SK-N-SH (cell line): ENCODE data around the gene ARID1B. TPM values are rescaled to one million over a fixed set of nuclear protein-coding genes. Genes with fewer than 3 reads are reported as not detected.

Source experiments
- CTCF ChIA-PET: fragments of 300-600, 350-600 bp; formaldehyde crosslinking; extraction: SDS; loops from one replicate; lab custom pipeline; 2021; lab: Yijun Ruan, JAX
- POLR2A ChIA-PET: fragments of 350-600 bp; sonication (Branson Sonifier 250); formaldehyde crosslinking; extraction: SDS; loops from one replicate; lab custom pipeline; 2020; ENCODE audit warnings: antibody characterized with exemption, inconsistent platforms; lab: Yijun Ruan, JAX
- DNase-seq: peaks from one replicate; pipeline ENCODE4 v3.0.0; 2012
- H2AFZ ChIP-seq: fragments of 200-600 bp; sonication (generic); 2 replicates; pipeline ENCODE4 v1.8.1; 2016; ENCODE audit warnings: antibody characterized with exemption, mild to moderate bottlenecking, low read depth
- H3F3A ChIP-seq: fragments of 200-600 bp; sonication (generic); replicated peaks from 2 replicates; pipeline ENCODE3; 2016; ENCODE audit warnings: antibody characterized with exemption, mild to moderate bottlenecking; ENCODE audit not compliant: insufficient read depth
- H3K27ac ChIP-seq, 2 experiments: fragments of 200-500 bp in 1 of 2; fragments of 200-600 bp in 1 of 2; sonication (Bioruptor generic) in 1 of 2; sonication (generic), shearing (Covaris generic) in 1 of 2; 2 replicates each; pipeline versions ENCODE4 v1.5.1 to v1.6.1; 2014 to 2016; ENCODE audit warnings: low read depth in 2 of 2, inconsistent platforms in 1 of 2, low read length in 1 of 2, mild to moderate bottlenecking in 1 of 2, mixed read lengths in 1 of 2
- H3K27me3 ChIP-seq: fragments of 200-600 bp; sonication (generic), shearing (Covaris generic); 2 replicates; pipeline ENCODE4 v1.6.1; 2016; ENCODE audit warnings: mixed run types; ENCODE audit not compliant: insufficient read depth
- H3K36me3 ChIP-seq, 2 experiments: fragments of 200-500 bp in 1 of 2; fragments of 200-600 bp in 1 of 2; sonication (Bioruptor generic) in 1 of 2; sonication (generic) in 1 of 2; replicated peaks in 1 of 2; 2 replicates each; pipeline versions ENCODE3 to v1.5.1; 2014 to 2016; ENCODE audit warnings: low read length in 1 of 2, mild to moderate bottlenecking in 1 of 2; ENCODE audit not compliant: insufficient read depth in 2 of 2, control insufficient read depth in 1 of 2
- H3K4me1 ChIP-seq, 2 experiments: fragments of 200-500 bp in 1 of 2; fragments of 200-600 bp in 1 of 2; sonication (Bioruptor generic) in 1 of 2; sonication (generic), shearing (Covaris generic) in 1 of 2; 2 replicates each; pipeline versions ENCODE4 v1.5.1 to v1.6.1; 2014 to 2016; ENCODE audit warnings: low read depth in 1 of 2, low read length in 1 of 2, mixed run types in 1 of 2; ENCODE audit not compliant: insufficient read depth in 2 of 2, control insufficient read depth in 1 of 2
- H3K4me2 ChIP-seq: fragments of 200-600 bp; sonication (generic), shearing (Covaris generic); 2 replicates; pipeline ENCODE4 v1.6.1; 2017; ENCODE audit warnings: mixed run types
- H3K4me3 ChIP-seq, 2 experiments: fragments of 200-500 bp in 1 of 2; fragments of 200-600 bp in 1 of 2; sonication (Bioruptor generic) in 1 of 2; sonication (generic), shearing (Covaris generic) in 1 of 2; 2 replicates each; pipeline versions ENCODE4 v1.5.1 to v1.8.1; 2014 to 2016; ENCODE audit warnings: low read depth in 2 of 2, inconsistent platforms in 1 of 2, low read length in 1 of 2, mild to moderate bottlenecking in 1 of 2, mixed read lengths in 1 of 2, moderate library complexity in 1 of 2
- H3K79me2 ChIP-seq: fragments of 200-600 bp; sonication (generic); 2 replicates; pipeline ENCODE4 v1.8.1; 2017; ENCODE audit warnings: mild to moderate bottlenecking; ENCODE audit not compliant: insufficient read depth
- H3K9ac ChIP-seq: fragments of 200-600 bp; sonication (generic); 2 replicates; pipeline ENCODE4 v1.6.1; 2017; ENCODE audit warnings: mixed run types
- H3K9me2 ChIP-seq: fragments of 200-600 bp; sonication (generic); 2 replicates; pipeline ENCODE4 v1.6.1; 2017; ENCODE audit warnings: mixed run types
- H3K9me3 ChIP-seq: fragments of 200-600 bp; sonication (generic); 2 replicates; pipeline ENCODE4 v1.6.1; 2017; ENCODE audit warnings: mixed run types, mild to moderate bottlenecking, moderate library complexity
- H4K20me1 ChIP-seq: fragments of 200-600 bp; sonication (generic); 2 replicates; pipeline ENCODE4 v1.6.1; 2017; ENCODE audit warnings: mild to moderate bottlenecking, mixed run types; ENCODE audit not compliant: insufficient read depth
- CHD2 ChIP-seq: fragments of 150-350 bp; IDR thresholded peaks from 2 replicates; pipeline ENCODE4 v1.6.1; 2018; ENCODE audit warnings: low read length; ENCODE audit not compliant: partially characterized antibody
- EP300 ChIP-seq, 2 experiments: IDR thresholded peaks; 2 replicates each; pipeline versions ENCODE4 v1.4.0 to v1.6.1; 2012; ENCODE audit warnings: borderline replicate concordance in 1 of 2, low read depth in 1 of 2, low read length in 1 of 2
- EZH2phosphoT487 ChIP-seq: fragments of 200-600 bp; sonication (generic); IDR thresholded peaks from 2 replicates; pipeline ENCODE4 v1.6.1; 2017; ENCODE audit warnings: low read depth, mixed run types, mild to moderate bottlenecking, antibody characterized with exemption, moderate library complexity, borderline replicate concordance
- FOXM1 ChIP-seq: IDR thresholded peaks from 2 replicates; pipeline ENCODE4 v1.4.0; 2012; ENCODE audit warnings: low read depth, mild to moderate bottlenecking
- GABPA ChIP-seq: IDR thresholded peaks from 2 replicates; pipeline ENCODE4 v1.4.0; 2012; ENCODE audit warnings: low read depth, mild to moderate bottlenecking
- GATA2 ChIP-seq: sonication (generic); formaldehyde crosslinking; IDR thresholded peaks from 2 replicates; pipeline ENCODE4 v1.5.0; 2020; ENCODE audit warnings: mild to moderate bottlenecking, missing genetic modification reagents
- JUND ChIP-seq: IDR thresholded peaks from 2 replicates; pipeline ENCODE4 v1.4.0; 2012
- MXI1 ChIP-seq: IDR thresholded peaks from 2 replicates; pipeline ENCODE4 v1.6.1; 2012; ENCODE audit warnings: mild to moderate bottlenecking, low read depth, low read length, improper control_type of control experiment
- POLR2AphosphoS5 ChIP-seq: IDR thresholded peaks from 2 replicates; pipeline ENCODE4 v1.6.1; 2012; ENCODE audit warnings: low read depth, low read length
- RAD21 ChIP-seq: IDR thresholded peaks from 2 replicates; pipeline ENCODE4 v1.6.1; 2012; ENCODE audit warnings: mild to moderate bottlenecking, low read length
- RXRA ChIP-seq: IDR thresholded peaks from 2 replicates; pipeline ENCODE4 v1.4.0; 2012; ENCODE audit warnings: low read depth, mild to moderate bottlenecking, borderline replicate concordance
- SIN3A ChIP-seq: IDR thresholded peaks from 2 replicates; pipeline ENCODE4 v1.6.1; 2012; ENCODE audit warnings: low read depth, mild to moderate bottlenecking, low read length, moderate library complexity, borderline replicate concordance
- SMC3 ChIP-seq: IDR thresholded peaks from 2 replicates; pipeline ENCODE4 v1.6.1; 2012; ENCODE audit warnings: low read depth, low read length, improper control_type of control experiment
- TAF1 ChIP-seq: IDR thresholded peaks from 2 replicates; pipeline ENCODE4 v1.6.1; 2012; ENCODE audit warnings: low read depth, mild to moderate bottlenecking, low read length, moderate library complexity, borderline replicate concordance
- TCF12 ChIP-seq: IDR thresholded peaks from 2 replicates; pipeline ENCODE4 v1.4.0; 2012
- TEAD4 ChIP-seq: IDR thresholded peaks from 2 replicates; pipeline ENCODE4 v1.4.0; 2012; ENCODE audit warnings: mild to moderate bottlenecking, borderline replicate concordance; ENCODE audit not compliant: insufficient read depth
- YY1 ChIP-seq: IDR thresholded peaks from 2 replicates; pipeline ENCODE4 v1.4.0; 2012; ENCODE audit warnings: low read depth, mild to moderate bottlenecking
- WGBS: methylation state at CpG from one replicate; pipeline ENCODE4 v1.1.6; 2017; ENCODE audit warnings: low lambda C conversion rate; 5-methylcytosine and 5-hydroxymethylcytosine counted together
- polyA plus RNA-seq, 3 experiments: library from polyadenylated mRNA; depleted of rRNA; stranded (reverse); fragments of >200 nt; gene quantifications; 2 replicates each; pipeline ENCODE4 v1.2.3, GENCODE V29; 2012
- TF ChIP-seq, protein P1 (sequence below): IDR thresholded peaks from 2 replicates; pipeline ENCODE4 v1.6.1; 2012; ENCODE audit warnings: mild to moderate bottlenecking, low read depth, low read length, moderate library complexity
- TF ChIP-seq, protein P2 (sequence below): IDR thresholded peaks from 2 replicates; pipeline ENCODE4; 2012
- TF ChIP-seq, protein P3 (sequence below): fragments of 200-600 bp; sonication (generic); IDR thresholded peaks from 2 replicates; pipeline ENCODE4 v1.6.1; 2017; ENCODE audit warnings: antibody characterized with exemption, mild to moderate bottlenecking, moderate library complexity

Gene ARID1B
- polyA plus RNA-seq, 1 of the 3 experiments (the other 2 are of a cell fraction), result 13.6 TPM

DNA sequence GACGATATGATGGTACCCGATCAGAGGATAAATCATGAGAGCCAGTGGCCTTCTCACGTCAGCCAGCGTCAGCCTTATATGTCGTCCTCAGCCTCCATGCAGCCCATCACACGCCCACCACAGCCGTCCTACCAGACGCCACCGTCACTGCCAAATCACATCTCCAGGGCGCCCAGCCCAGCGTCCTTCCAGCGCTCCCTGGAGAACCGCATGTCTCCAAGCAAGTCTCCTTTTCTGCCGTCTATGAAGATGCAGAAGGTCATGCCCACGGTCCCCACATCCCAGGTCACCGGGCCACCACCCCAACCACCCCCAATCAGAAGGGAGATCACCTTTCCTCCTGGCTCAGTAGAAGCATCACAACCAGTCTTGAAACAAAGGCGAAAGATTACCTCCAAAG, 423.9 kb downstream of the ARID1B start (continued):
- TF ChIP-seq, protein P1, sequence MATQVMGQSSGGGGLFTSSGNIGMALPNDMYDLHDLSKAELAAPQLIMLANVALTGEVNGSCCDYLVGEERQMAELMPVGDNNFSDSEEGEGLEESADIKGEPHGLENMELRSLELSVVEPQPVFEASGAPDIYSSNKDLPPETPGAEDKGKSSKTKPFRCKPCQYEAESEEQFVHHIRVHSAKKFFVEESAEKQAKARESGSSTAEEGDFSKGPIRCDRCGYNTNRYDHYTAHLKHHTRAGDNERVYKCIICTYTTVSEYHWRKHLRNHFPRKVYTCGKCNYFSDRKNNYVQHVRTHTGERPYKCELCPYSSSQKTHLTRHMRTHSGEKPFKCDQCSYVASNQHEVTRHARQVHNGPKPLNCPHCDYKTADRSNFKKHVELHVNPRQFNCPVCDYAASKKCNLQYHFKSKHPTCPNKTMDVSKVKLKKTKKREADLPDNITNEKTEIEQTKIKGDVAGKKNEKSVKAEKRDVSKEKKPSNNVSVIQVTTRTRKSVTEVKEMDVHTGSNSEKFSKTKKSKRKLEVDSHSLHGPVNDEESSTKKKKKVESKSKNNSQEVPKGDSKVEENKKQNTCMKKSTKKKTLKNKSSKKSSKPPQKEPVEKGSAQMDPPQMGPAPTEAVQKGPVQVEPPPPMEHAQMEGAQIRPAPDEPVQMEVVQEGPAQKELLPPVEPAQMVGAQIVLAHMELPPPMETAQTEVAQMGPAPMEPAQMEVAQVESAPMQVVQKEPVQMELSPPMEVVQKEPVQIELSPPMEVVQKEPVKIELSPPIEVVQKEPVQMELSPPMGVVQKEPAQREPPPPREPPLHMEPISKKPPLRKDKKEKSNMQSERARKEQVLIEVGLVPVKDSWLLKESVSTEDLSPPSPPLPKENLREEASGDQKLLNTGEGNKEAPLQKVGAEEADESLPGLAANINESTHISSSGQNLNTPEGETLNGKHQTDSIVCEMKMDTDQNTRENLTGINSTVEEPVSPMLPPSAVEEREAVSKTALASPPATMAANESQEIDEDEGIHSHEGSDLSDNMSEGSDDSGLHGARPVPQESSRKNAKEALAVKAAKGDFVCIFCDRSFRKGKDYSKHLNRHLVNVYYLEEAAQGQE, result no peak
- TF ChIP-seq, all 33 proteins: peak for 0

DNA sequence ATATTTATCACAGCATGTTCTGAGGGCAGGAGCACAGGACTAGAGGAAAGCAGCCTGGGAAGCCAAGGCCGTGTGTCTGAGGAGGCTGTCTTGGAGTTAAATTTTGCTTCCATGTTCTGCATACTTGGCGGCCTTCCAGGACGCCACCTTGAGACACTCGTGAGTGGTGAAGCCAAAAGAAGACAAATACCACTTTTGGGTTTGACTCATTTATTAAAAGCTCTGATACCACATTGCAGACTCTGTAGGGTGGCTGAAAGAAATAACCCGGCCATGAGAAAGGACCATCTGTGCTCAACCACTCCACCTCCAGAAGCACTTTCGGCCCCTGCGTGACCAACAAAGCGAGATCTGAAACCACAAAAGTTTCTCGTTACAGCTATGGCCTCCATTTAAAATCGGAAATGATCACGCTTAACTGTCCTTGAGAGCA, 426.1 kb downstream of the ARID1B start:
- no peaks in the 10 kb centered on the region for H3K9me2 ChIP-seq
- H3K4me2 ChIP-seq, result no peak overlapping the region
- no peak overlapping the region for H3K27ac ChIP-seq
- H3K9ac ChIP-seq, result no peak overlapping the region
- DNase-seq, result no peak
- 88% methylated on average over 11 of the region's 11 CpGs for WGBS
- H3K27me3 ChIP-seq, result no peaks in the 10 kb centered on the region
- H2AFZ ChIP-seq, result no peak overlapping the region
- H3K9me3 ChIP-seq, result no peaks in the 10 kb centered on the region
- no peak overlapping the region for H3K4me3 ChIP-seq
- no peaks in the 10 kb centered on the region for H3F3A ChIP-seq
- no peak for TF ChIP-seq GATA2 (CRISPR knock-in tag)
- TF ChIP-seq JUND, result no peak
- TF ChIP-seq POLR2AphosphoS5, result no peak
- TF ChIP-seq TAF1, result no peak
- no peak for TF ChIP-seq TEAD4
- TF ChIP-seq, protein P2, sequence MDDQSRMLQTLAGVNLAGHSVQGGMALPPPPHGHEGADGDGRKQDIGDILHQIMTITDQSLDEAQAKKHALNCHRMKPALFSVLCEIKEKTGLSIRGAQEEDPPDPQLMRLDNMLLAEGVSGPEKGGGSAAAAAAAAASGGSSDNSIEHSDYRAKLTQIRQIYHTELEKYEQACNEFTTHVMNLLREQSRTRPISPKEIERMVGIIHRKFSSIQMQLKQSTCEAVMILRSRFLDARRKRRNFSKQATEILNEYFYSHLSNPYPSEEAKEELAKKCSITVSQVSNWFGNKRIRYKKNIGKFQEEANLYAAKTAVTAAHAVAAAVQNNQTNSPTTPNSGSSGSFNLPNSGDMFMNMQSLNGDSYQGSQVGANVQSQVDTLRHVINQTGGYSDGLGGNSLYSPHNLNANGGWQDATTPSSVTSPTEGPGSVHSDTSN, result no peak
- TF ChIP-seq RAD21, result no peak
- TF ChIP-seq, protein P3, sequence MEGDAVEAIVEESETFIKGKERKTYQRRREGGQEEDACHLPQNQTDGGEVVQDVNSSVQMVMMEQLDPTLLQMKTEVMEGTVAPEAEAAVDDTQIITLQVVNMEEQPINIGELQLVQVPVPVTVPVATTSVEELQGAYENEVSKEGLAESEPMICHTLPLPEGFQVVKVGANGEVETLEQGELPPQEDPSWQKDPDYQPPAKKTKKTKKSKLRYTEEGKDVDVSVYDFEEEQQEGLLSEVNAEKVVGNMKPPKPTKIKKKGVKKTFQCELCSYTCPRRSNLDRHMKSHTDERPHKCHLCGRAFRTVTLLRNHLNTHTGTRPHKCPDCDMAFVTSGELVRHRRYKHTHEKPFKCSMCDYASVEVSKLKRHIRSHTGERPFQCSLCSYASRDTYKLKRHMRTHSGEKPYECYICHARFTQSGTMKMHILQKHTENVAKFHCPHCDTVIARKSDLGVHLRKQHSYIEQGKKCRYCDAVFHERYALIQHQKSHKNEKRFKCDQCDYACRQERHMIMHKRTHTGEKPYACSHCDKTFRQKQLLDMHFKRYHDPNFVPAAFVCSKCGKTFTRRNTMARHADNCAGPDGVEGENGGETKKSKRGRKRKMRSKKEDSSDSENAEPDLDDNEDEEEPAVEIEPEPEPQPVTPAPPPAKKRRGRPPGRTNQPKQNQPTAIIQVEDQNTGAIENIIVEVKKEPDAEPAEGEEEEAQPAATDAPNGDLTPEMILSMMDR, result no peak
- TF ChIP-seq MXI1, result no peak
- TF ChIP-seq YY1, result no peak
- no peak for TF ChIP-seq EZH2phosphoT487
- no peak for TF ChIP-seq CHD2
- no peak for TF ChIP-seq TCF12
- no peak for TF ChIP-seq RXRA
- TF ChIP-seq GABPA, result no peak
- no peak for TF ChIP-seq EP300 (IDR thresholded peaks at IDR 0.05; ENCODE audit: borderline replicate concordance in 1 of 2, low read depth in 1 of 2, low read length in 1 of 2)
- no peak for TF ChIP-seq FOXM1
- TF ChIP-seq SIN3A, result no peak
- no peak for TF ChIP-seq SMC3
- peaks cover 0 to 5% of the 10 kb centered on the region in 2 experiments; a peak in 1 of 4 replicates for H3K4me1 ChIP-seq
- no peaks in the 10 kb centered on the region for H3K79me2 ChIP-seq
- ChIA-PET CTCF (no interaction called here), POLR2A (no interaction called here)
- H4K20me1 ChIP-seq, result no peaks in the 10 kb centered on the region
- peaks cover 32 to 85% of the 10 kb centered on the region in 2 experiments for H3K36me3 ChIP-seq
